GM19328 (cell line): ENCODE measurements around the gene DLG2.
A peak's percentile ranks its signal among the peaks of the same experiment; 100 is the strongest.
"Not testable (repeated sequence)": the region's sequence is repeated elsewhere in the genome, so short reads cannot be mapped to it uniquely, and the experiment has no call there.

Source experiments
- ATAC-seq: cut with Tn5 transposase; IDR thresholded peaks from one replicate; pipeline ENCODE4 v1.9.1; 2021; ENCODE audit warnings: mild to moderate bottlenecking, moderate library complexity; ENCODE audit not compliant: unreplicated experiment

Gene DLG2

GRCh38 chr11:83784419-83784818 is 1842.7 kb downstream of the DLG2 start:
- ATAC-seq, result no peak

GRCh38 chr11:83782329-83782728 is 1844.8 kb downstream of the DLG2 start:
- ATAC-seq, result no peak

- no peak for ATAC-seq
These were observed 1847.3 kb downstream of the DLG2 start for GRCh38 chr11:83779876-83780275.

GRCh38 chr11:83778596-83778995 is 1848.5 kb downstream of the DLG2 start:
- ATAC-seq, result no peak

- no peak for ATAC-seq
These were observed 1852.9 kb downstream of the DLG2 start for GRCh38 chr11:83773950-83774880.

GRCh38 chr11:83768489-83768888 is 1858.7 kb downstream of the DLG2 start:
- no peak for ATAC-seq

- no peak for ATAC-seq
These were observed 1860.2 kb downstream of the DLG2 start for GRCh38 chr11:83766932-83767331.

GRCh38 chr11:83764643-83765042 is 1862.5 kb downstream of the DLG2 start:
- ATAC-seq, result no peak

- ATAC-seq, result no peak
These were observed 1866.2 kb downstream of the DLG2 start for GRCh38 chr11:83760932-83761331.

- ATAC-seq, result no peak
These were observed 1868.0 kb downstream of the DLG2 start for GRCh38 chr11:83759148-83759547.

- no peak for ATAC-seq
These were observed 1876.1 kb downstream of the DLG2 start for GRCh38 chr11:83751041-83751440.

- no peak for ATAC-seq
These were observed 1880.1 kb downstream of the DLG2 start for GRCh38 chr11:83746921-83747585.

- ATAC-seq, result no peak
These were observed 1882.4 kb downstream of the DLG2 start for GRCh38 chr11:83744620-83745192.

GRCh38 chr11:83736684-83737083 is 1890.5 kb downstream of the DLG2 start:
- no peak for ATAC-seq

GRCh38 chr11:83734120-83734519 is 1893.0 kb downstream of the DLG2 start:
- no peak for ATAC-seq

- not testable (repeated sequence) for ATAC-seq
These were observed 1895.9 kb downstream of the DLG2 start for GRCh38 chr11:83731288-83731687.

- ATAC-seq, result no peak
These were observed 1898.9 kb downstream of the DLG2 start for GRCh38 chr11:83728281-83728680.

- ATAC-seq, result no peak
These were observed 1899.9 kb downstream of the DLG2 start for GRCh38 chr11:83727251-83727650.

GRCh38 chr11:83726316-83726715 is 1900.8 kb downstream of the DLG2 start:
- ATAC-seq, result no peak

- ATAC-seq, result no peak
These were observed 1901.4 kb downstream of the DLG2 start for GRCh38 chr11:83725728-83726127.

- no peak for ATAC-seq
These were observed 1901.9 kb downstream of the DLG2 start for GRCh38 chr11:83725269-83725560.

GRCh38 chr11:83723999-83724398 is 1903.1 kb downstream of the DLG2 start:
- peak; percentile 58 for ATAC-seq
